HG03432 (cell line): Measurements from ENCODE around the gene MPV17L.
"Not testable (repeated sequence)": the region's sequence is repeated elsewhere in the genome, so short reads cannot be mapped to it uniquely, and the experiment has no call there.

Experiments used
- ATAC-seq: cut with Tn5 transposase; IDR thresholded peaks from one replicate; pipeline ENCODE4 v1.9.1; 2021; ENCODE audit warnings: mild to moderate bottlenecking, moderate library complexity; ENCODE audit not compliant: unreplicated experiment

The MPV17L gene

GRCh38 chr16:15407756-15408155, 12.2 kb downstream of the MPV17L start:
- ATAC-seq = not testable (repeated sequence)

DNA sequence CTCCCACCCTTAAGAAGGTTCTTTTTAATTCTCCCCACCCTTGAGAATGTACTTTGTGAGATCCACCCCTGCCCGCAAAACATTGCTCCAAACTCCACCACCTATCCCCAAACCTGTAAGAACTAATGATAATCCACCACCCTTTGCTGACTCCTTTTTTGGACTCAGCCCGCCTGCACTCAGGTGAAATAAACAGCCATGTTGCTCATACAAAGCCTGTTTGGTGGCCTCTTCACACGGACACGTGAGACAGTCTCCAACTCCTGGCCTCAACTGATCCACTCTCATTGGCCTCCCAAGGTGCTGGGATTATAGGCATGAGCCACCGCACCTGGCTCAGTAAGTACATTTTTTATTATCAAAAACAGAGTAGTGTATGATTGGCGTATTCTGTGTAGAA, 13.9 kb downstream of the MPV17L start:
- ATAC-seq = not testable (repeated sequence)

DNA sequence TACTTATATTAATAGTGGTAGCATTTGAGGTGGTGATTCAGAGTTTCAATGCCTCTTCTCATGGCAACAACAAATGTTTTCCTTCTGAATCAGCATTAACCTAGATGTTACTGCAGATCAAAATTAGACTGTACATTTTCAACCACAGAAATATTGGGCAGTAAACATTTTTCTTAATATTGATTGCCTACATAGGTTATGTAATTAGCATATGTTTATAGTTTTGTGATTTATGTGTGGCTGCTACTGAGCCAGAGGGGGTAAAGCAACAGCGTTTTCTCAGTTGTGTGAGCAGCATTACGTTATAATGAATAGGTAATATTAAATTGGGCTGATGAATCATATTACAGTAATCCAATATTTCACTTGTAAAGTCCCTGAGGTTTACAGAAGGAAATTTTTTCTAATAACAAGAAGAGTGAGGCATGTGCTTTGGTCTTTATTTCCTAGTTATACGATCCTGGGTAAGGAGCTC, 20.0 kb downstream of the MPV17L start:
- ATAC-seq = no peak

DNA sequence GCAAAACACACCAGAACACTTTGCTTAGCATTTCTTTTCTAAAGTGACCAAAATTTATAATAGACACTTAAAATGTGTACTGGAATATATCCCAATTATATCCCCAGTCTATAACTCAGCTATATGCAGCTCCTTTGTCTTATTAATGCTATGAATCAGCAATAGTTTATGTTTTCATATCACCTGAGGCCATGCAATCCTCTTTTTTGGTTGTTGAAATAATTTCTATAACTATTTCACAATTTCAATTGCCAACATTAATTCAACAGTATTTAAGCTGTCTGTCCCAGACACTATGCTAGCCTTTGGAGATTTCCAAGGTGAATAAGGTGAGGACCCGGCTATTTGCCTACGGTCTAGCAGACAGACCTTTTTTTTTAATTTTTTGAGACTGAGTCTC, 21.6 kb downstream of the MPV17L start:
- no peak for ATAC-seq

- ATAC-seq = no peak
Measured at GRCh38 chr16:15418206-15418605, 22.7 kb downstream of the MPV17L start.

DNA sequence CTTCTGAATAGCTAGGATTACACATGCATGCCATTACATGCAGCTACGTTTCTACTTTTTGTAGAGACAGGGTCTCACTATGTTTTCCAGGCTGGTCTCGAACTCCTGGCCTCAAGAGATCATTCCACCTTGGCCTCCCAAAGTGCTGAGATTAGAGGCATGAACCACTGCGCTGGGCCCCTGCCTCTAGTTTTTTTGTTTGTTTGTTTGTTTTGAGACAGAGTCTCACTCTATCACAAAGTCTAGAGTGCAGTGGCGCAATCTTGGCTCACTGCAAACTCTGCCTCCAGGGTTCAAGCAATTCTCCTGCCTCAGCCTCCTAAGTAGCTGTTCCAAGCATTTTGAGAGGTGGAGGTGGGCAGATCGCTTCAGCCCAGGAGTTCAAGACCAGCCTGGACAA, 26.1 kb downstream of the MPV17L start:
- ATAC-seq = not testable (repeated sequence)

GRCh38 chr16:15422222-15422621, 26.7 kb downstream of the MPV17L start:
- ATAC-seq = no peak

- no peak for ATAC-seq
Measured at GRCh38 chr16:15425861-15426260, 30.3 kb downstream of the MPV17L start.

GRCh38 chr16:15426796-15427195, 31.2 kb downstream of the MPV17L start:
- ATAC-seq = no peak

- ATAC-seq = no peak
Measured at GRCh38 chr16:15427648-15428239, 32.2 kb downstream of the MPV17L start.

- ATAC-seq = not testable (repeated sequence)
Measured at GRCh38 chr16:15430884-15431283, 35.3 kb downstream of the MPV17L start.

DNA sequence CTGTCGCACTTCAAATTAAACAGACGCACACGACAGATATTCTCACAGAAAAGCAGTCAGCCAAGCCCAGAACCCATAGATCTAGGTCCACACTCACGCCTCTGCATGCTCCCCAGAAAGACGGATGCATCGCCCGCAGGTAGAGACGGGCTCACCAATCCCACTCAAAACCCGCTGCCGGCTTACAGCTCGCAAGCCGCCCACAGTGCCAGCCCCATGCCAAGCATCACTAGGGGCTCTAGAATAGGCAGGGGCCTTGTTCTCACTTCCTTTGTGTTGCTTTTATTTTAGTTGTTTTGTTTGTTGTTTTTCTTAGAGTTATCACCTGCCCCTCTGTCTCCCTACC, 38.5 kb downstream of the MPV17L start:
- no peak for ATAC-seq

GRCh38 chr16:15434425-15435215, 39.1 kb downstream of the MPV17L start, which contains the start of gene BMERB1:
BMERB1 (plus strand) TSS chr16:15434588; CDS start chr16:15434654, 66 bp downstream.
- no peak for ATAC-seq

DNA sequence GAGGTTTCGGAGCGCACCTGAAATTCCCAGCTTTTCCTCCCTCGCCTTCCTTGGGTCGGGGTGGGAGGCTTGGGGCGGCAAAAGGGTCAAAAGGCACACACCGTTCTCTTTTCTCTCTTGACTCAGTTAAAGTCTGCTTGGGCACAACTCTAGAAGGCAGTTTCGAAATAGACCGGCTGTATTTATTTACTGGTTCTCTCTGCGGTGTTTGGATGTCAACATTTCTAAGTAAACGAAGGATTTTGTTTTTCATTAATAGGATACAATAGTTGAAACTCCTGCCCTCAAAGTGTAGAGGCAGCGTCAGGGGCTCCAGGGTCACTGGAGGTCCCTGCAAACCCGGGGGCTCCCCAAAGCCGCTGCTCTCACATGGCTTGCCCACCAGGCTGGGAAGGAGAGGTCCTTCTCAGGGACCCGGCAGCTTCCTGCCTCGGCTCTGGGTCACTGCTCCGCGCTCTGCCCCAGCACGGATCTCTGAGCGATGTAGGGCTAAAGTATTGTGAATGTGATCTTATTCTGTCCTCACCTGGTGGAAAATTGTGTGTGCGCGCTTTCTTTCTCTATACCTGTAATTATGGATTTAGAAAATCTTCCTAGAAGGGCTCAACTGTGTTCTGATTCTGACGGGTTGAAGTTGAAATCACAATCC, 39.8 kb downstream of the MPV17L start:
- no peak for ATAC-seq

GRCh38 chr16:15439102-15439501, 43.5 kb downstream of the MPV17L start:
- ATAC-seq = no peak

DNA sequence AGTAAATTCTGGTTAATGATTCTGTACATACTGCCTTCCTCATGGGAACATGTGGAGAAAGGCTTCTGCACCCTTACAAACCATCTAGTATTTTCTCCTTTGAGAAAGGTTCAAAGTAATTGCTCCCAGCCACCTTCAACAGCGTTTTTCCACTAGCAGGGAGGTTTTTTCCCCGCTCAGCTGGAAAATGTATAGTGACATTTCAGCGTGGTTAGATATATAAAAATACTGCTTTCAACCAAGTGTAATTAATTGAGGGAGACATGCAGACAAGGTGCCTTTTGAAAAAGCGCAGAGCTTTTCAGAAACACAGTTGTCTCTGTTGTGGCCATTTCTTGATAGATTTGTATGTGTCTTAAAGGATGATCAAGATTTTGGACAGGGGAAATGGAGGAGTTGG, 44.0 kb downstream of the MPV17L start:
- no peak for ATAC-seq

- ATAC-seq = no peak
Measured at GRCh38 chr16:15440852-15441251, 45.3 kb downstream of the MPV17L start.

- ATAC-seq = not testable (repeated sequence)
Measured at GRCh38 chr16:15442140-15442539, 46.6 kb downstream of the MPV17L start.

DNA sequence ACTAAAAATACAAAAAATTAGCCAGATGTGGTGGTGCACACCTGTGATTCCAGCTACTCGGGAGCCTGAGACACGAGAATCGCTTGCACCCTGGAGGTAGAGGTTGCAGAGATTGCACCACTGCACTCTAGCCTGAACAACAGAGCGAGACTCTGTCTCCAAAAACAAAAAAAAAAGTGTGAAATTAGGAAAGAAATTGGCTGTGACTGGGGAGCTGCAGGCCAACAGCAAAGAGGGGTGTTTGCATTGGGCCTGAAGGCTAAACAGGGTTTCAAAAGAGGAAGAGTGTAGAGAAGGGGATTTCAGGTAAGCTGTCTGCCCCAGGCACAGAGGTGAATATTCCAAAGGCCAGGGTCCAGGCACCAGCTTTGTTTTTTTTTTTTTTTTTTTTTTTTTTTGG, 48.2 kb downstream of the MPV17L start:
- no peak for ATAC-seq

DNA sequence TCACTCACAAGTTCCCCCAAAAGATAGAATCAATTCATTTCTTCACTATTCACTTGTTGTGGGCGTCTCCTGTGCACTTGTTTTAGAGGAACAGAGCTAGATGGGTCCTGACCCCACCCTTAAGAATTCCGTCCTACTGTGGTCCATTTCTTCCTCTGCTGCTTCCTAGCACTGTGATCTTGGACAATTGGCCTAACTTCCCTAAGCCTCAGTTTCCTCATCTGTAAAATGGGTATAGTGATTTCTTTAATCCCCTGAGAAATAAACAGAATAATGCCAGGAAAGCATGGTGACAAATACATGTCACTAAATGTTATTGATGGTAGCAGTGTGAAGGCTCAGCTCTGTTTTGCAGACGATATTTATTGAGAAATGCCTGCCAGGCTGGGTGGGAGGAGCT, 48.7 kb downstream of the MPV17L start:
- no peak for ATAC-seq

DNA sequence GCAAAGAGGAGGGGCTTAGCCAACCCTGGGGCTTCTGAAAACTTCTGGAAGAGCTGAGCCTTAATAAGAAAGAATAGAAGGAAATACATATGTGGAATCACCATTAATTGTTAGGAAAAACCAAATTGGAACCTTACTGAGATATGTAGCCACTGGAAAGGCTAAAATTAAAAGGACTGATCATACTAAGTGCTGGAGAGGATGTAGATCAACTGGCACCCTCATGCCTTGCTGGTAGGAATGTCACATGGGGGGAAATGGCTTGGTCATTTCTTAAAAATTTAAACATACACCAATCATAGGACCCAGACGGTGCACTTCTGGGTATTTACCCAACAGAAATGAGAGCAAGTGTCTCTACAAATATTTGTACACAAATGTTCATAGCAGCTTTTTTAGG, 49.9 kb downstream of the MPV17L start:
- ATAC-seq = no peak

DNA sequence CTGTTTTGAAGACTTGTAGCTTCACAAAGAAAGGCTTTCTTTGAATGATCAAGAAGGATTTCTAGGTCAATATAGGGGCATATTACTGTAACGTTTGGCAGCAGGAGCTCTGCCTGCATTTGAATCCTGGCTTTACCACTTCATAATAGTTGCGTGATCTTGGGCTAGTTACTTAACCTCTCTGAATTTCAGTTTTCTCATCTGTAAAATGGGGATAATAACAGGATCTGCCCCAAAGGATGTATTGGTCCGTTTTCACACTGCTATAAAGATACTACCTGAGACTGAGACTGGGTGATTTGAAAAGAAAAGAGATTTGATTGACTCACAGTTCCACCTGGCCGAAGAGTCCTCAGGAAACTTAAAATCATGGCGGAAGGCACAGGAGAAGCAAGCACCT, 51.3 kb downstream of the MPV17L start:
- no peak for ATAC-seq
